Heart left ventricle (tissue), 13 donors: ENCODE data around the gene PAX5.

Source experiments
- POLR2A ChIP-seq, 2 donors: fragments of 450-650 bp; IDR thresholded peaks; one replicate each; pipeline ENCODE4 v1.6.1; 2017; ENCODE audit warnings: antibody characterized with exemption in 2 of 2, mild to moderate bottlenecking in 2 of 2, moderate library complexity in 2 of 2
- TF ChIP-seq, protein P1 (sequence below), 12 donors: fragments of 200-600 bp; sonication (generic) in 4 of 12; IDR thresholded peaks; one replicate each; pipeline versions ENCODE4 v1.5.0 to v1.8.0; 2018 to 2022; ENCODE audit warnings: antibody characterized with exemption in 12 of 12, mild to moderate bottlenecking in 5 of 12
- donor health status: ischemic (EF 13 %, LVEDD 7.1; RV severe dilation, severe dysfunction).
- donor health status: DM: no; HTN: yes; CAD: no.
- donor health status: DM: no; HTN: no; CAD: no.
- donor health status: ischemic (EF 25% LVEDD 6.9; RV normal size, moderate dysfunction).
- donor health status: ischemic (EF 25% LVEDD 5.7; RV mildly dilated, moderate dysfunction).
- donor health status: ischemic (EF 35%, LVEDD 5.7; RV mildly dilated, moderate dysfunction).
- donor health status: nonischemic (EF 11% LVEDD 7.7; RV severe dilation, severe dysfunction).
- donor health status: DM: yes; HTN: yes; CAD: no.
- donor health status: PGD.
- donor health status: ischemic (EF 29% LVEDD 5.4; RV normal size, mild dysfunction).
- donor health status: nonischemic (EF 23%, LVEDD 6.1; RV moderate dilation, normal function).

DNA sequence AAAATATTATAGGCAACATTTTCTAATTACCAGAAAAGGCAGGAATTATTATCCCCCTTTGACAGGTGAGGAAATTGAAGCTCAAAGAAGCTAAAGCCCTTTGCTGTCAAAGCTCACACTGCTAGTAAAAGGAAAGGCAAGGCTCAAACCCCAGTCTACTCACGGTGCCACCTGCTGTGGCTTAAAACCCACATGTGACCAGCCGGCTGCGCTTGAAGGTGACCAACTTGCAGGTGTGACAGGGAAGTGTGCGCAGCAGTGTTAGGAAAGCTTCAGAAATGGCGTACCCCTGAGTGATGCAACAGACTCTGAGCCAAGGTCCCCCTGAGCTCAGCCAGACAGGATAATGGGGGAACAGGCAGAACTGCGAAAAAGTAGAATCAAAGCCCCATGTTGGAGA is 45.2 kb downstream of the PAX5 start:
- TF ChIP-seq, protein P1, sequence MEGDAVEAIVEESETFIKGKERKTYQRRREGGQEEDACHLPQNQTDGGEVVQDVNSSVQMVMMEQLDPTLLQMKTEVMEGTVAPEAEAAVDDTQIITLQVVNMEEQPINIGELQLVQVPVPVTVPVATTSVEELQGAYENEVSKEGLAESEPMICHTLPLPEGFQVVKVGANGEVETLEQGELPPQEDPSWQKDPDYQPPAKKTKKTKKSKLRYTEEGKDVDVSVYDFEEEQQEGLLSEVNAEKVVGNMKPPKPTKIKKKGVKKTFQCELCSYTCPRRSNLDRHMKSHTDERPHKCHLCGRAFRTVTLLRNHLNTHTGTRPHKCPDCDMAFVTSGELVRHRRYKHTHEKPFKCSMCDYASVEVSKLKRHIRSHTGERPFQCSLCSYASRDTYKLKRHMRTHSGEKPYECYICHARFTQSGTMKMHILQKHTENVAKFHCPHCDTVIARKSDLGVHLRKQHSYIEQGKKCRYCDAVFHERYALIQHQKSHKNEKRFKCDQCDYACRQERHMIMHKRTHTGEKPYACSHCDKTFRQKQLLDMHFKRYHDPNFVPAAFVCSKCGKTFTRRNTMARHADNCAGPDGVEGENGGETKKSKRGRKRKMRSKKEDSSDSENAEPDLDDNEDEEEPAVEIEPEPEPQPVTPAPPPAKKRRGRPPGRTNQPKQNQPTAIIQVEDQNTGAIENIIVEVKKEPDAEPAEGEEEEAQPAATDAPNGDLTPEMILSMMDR (IDR thresholded peaks at IDR 0.05): no peak
- no peak for TF ChIP-seq POLR2A (IDR thresholded peaks at IDR 0.05)
